Ishikawa (cell line): ENCODE data around the gene CLDND2.

Experiments
- CEBPB ChIP-seq: IDR thresholded peaks from 2 replicates; pipeline ENCODE4 v1.6.1; 2012
- CREB1 ChIP-seq: IDR thresholded peaks from 2 replicates; pipeline ENCODE4 v1.6.1; 2012; ENCODE audit warnings: low read depth
- EP300 ChIP-seq: IDR thresholded peaks from 2 replicates; pipeline ENCODE4 v1.6.1; 2012; ENCODE audit warnings: borderline replicate concordance
- RAD21 ChIP-seq: IDR thresholded peaks from 2 replicates; pipeline ENCODE4 v1.6.1; 2012; ENCODE audit warnings: low read depth
- TAF1 ChIP-seq: IDR thresholded peaks from 2 replicates; pipeline ENCODE4 v1.6.1; 2012; ENCODE audit warnings: low read depth, mild to moderate bottlenecking
- TF ChIP-seq, protein P1 (sequence below): IDR thresholded peaks from 2 replicates; pipeline ENCODE4 v1.6.1; 2012
- TF ChIP-seq, protein P2 (sequence below): IDR thresholded peaks from 2 replicates; pipeline ENCODE4 v1.6.1; 2012

DNA sequence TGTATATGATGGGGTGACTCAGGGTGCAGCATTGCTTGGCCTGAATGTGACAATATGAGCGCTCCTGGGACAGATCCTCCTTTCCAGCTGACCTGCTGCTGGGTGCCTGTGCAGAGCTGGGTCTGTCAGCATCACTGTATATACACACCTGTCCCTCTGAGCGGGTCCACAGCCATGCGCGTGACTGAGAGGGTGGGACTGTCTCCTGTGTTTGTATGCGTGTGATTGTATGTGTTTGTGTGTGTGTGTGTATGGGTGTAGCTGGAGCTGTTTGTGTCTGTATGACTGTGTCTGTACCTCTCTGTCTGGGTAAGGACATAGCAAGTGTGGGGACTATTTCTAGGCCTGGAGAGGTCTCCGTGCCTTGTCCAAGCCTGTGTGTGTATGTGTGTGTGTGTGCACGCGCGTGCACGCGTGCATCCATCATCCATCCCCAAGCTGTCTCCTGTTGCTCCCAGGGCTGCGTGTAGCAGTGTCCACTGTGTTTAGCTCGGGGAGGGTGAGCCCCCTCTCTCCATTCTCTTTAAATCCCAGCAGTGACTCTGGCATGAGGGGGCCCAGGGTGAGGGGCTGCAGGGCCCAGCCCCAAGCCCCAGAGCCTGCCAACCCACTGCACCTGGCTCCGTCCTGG is 49.0 kb downstream of the CLDND2 start:
- no peak for TF ChIP-seq RAD21
- no peak for TF ChIP-seq TAF1
- TF ChIP-seq, protein P1, sequence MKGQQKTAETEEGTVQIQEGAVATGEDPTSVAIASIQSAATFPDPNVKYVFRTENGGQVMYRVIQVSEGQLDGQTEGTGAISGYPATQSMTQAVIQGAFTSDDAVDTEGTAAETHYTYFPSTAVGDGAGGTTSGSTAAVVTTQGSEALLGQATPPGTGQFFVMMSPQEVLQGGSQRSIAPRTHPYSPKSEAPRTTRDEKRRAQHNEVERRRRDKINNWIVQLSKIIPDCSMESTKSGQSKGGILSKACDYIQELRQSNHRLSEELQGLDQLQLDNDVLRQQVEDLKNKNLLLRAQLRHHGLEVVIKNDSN = no peak
- TF ChIP-seq, protein P2, sequence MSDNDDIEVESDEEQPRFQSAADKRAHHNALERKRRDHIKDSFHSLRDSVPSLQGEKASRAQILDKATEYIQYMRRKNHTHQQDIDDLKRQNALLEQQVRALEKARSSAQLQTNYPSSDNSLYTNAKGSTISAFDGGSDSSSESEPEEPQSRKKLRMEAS = no peak
- no peak for TF ChIP-seq CEBPB
- TF ChIP-seq EP300 = no peak
- TF ChIP-seq CREB1 = no peak
